B cell (primary cell): ENCODE results near the gene KSR2. TPM values are rescaled to one million over a fixed set of nuclear protein-coding genes. Genes with fewer than 3 reads are reported as not detected.

Experiments
- ATAC-seq: fragments of 200-7000 bp; cut with Tn5 transposase; one replicate; pipeline ENCODE4 v1.10.0; 2021; ENCODE audit warnings: low read depth, mild to moderate bottlenecking, moderate number of reproducible peaks, moderate library complexity
- CTCF ChIA-PET: fragments of 350-600 bp; sonication (Branson Sonifier 250); formaldehyde crosslinking; loops from one replicate; lab custom pipeline; 2021; ENCODE audit warnings: antibody characterized with exemption, inconsistent platforms; lab: Charles Lee
- POLR2A ChIA-PET: fragments of 350-600 bp; sonication (Branson Sonifier 250); formaldehyde crosslinking; loops from one replicate; lab custom pipeline; 2021; ENCODE audit warnings: antibody characterized with exemption; lab: Charles Lee
- DNase-seq: peaks from one replicate; pipeline ENCODE4 v3.0.0; 2013
- H2AFZ ChIP-seq: 2 replicates; pipeline ENCODE4 v1.6.1; 2012; ENCODE audit warnings: mild to moderate bottlenecking, low read depth, low read length; ENCODE audit not compliant: insufficient read depth, poor library complexity, severe bottlenecking
- H3K27ac ChIP-seq, 2 donors: 1 replicate in 1 of 2; 2 replicates in 1 of 2; pipeline ENCODE4 v1.5.1; 2012 to 2013; ENCODE audit warnings: low read length in 2 of 2, mild to moderate bottlenecking in 2 of 2, moderate library complexity in 1 of 2
- H3K27me3 ChIP-seq, 4 experiments: fragments of 200-600 bp in 1 of 4; sonication (generic) in 1 of 4; replicated peaks in 1 of 4; 1 replicate in 2 of 4; 2 replicates in 2 of 4; pipeline versions ENCODE4 v1.6.1 to v1.7.0; 2013 to 2016; ENCODE audit warnings: low read length in 3 of 4, mild to moderate bottlenecking in 2 of 4, mixed read lengths in 1 of 4, moderate library complexity in 1 of 4; ENCODE audit not compliant: insufficient read depth in 4 of 4, control insufficient read depth in 3 of 4; ENCODE audit errors: control extremely low read depth in 1 of 4
- H3K36me3 ChIP-seq, 2 experiments: replicated peaks in 1 of 2; 1 replicate in 1 of 2; 2 replicates in 1 of 2; pipeline versions ENCODE4 v1.6.1 to v1.7.1; 2013; ENCODE audit warnings: low read length in 1 of 2; ENCODE audit not compliant: insufficient read depth in 2 of 2, control insufficient read depth in 1 of 2; ENCODE audit errors: control extremely low read depth in 1 of 2, extremely low read depth in 1 of 2
- H3K4me1 ChIP-seq, 2 donors: fragments of 200-600 bp in 1 of 2; sonication (generic) in 1 of 2; 1 replicate in 1 of 2; 2 replicates in 1 of 2; pipeline versions ENCODE4 v1.5.1 to v1.6.1; 2013 to 2017; ENCODE audit warnings: low read length in 2 of 2; ENCODE audit not compliant: control insufficient read depth in 2 of 2, insufficient read depth in 2 of 2
- H3K4me2 ChIP-seq: replicated peaks from 2 replicates; pipeline ENCODE3; 2012; ENCODE audit warnings: mild to moderate bottlenecking, low read depth, low read length; ENCODE audit not compliant: poor library complexity, severe bottlenecking
- H3K4me3 ChIP-seq, 5 experiments: fragments of 200-600 bp in 1 of 5; sonication (generic) in 1 of 5; 1 replicate in 3 of 5; 2 replicates in 2 of 5; pipeline versions ENCODE4 v1.5.1 to v1.7.0; 2011 to 2016; ENCODE audit warnings: low read length in 4 of 5, mild to moderate bottlenecking in 4 of 5, low read depth in 2 of 5, control low read depth in 1 of 5, moderate library complexity in 1 of 5; ENCODE audit not compliant: insufficient read depth in 1 of 5; ENCODE audit errors: control extremely low read depth in 1 of 5, extremely low read depth in 1 of 5
- H3K79me2 ChIP-seq: fragments of 200-600 bp; sonication (generic); one replicate; pipeline ENCODE4 v1.6.0; 2016; ENCODE audit warnings: low read length; ENCODE audit not compliant: control insufficient read depth, insufficient read depth
- H3K9ac ChIP-seq: fragments of 200-600 bp; sonication (generic); 2 replicates; pipeline ENCODE4 v1.6.1; 2017; ENCODE audit warnings: mild to moderate bottlenecking, low read length, moderate library complexity
- H3K9me3 ChIP-seq, 3 donors: one replicate each; pipeline versions ENCODE4 v1.6.1 to v1.7.1; 2013; ENCODE audit warnings: low read length in 2 of 3; ENCODE audit not compliant: control insufficient read depth in 2 of 3, insufficient read depth in 1 of 3; ENCODE audit errors: control extremely low read depth in 1 of 3
- H4K20me1 ChIP-seq: 2 replicates; pipeline ENCODE4 v1.6.0; 2012; ENCODE audit warnings: mild to moderate bottlenecking, low read length; ENCODE audit not compliant: insufficient read depth, control insufficient read depth, poor library complexity, severe bottlenecking
- H3K27ac Mint-ChIP-seq: one replicate; pipeline ENCODE4 v1.8.0; 2021; ENCODE audit warnings: mixed read lengths
- H3K27me3 Mint-ChIP-seq: one replicate; pipeline ENCODE4 v1.8.0; 2021; ENCODE audit warnings: mixed read lengths
- H3K4me1 Mint-ChIP-seq: one replicate; pipeline ENCODE4 v1.8.0; 2021; ENCODE audit warnings: mixed read lengths
- H3K4me3 Mint-ChIP-seq: one replicate; pipeline ENCODE4 v1.8.0; 2021; ENCODE audit warnings: mixed read lengths
- H3K9me3 Mint-ChIP-seq: one replicate; pipeline ENCODE4 v1.8.0; 2022; ENCODE audit warnings: mixed read lengths; ENCODE audit not compliant: insufficient read depth
- EZH2 ChIP-seq: IDR thresholded peaks from 2 replicates; pipeline ENCODE4 v1.6.1; 2012; ENCODE audit warnings: borderline replicate concordance, low read depth, mild to moderate bottlenecking, moderate library complexity, low read length; ENCODE audit not compliant: insufficient read depth, poor library complexity, severe bottlenecking
- WGBS: methylation state at CpG from one replicate; pipeline ENCODE4 v1.1.5; 2013; ENCODE audit warnings: missing lambda C conversion rate; ENCODE audit not compliant: insufficient coverage; 5-methylcytosine and 5-hydroxymethylcytosine counted together
- intact Hi-C: fragments of 100-400 bp; cut with micrococcal nuclease; formaldehyde crosslinking; loops from one replicate; pipeline ENCODE4 v1.10.0; 2022
- polyA plus RNA-seq: library from polyadenylated mRNA; depleted of rRNA; stranded (reverse); fragments of >200 nt; gene quantifications from 2 replicates; pipeline ENCODE4 v1.2.3, GENCODE V29; 2012
- total RNA-seq, 2 donors: library from RNA; stranded (reverse); fragments of 120-200 nt in 1 of 2; gene quantifications; 1 replicate in 1 of 2; 2 replicates in 1 of 2; pipeline versions ENCODE4 v1.2.3 to v1.2.4, GENCODE V29; 2013 to 2022
- TF ChIP-seq, protein P1 (sequence below): fragments of 200-600 bp; IDR thresholded peaks from one replicate; pipeline ENCODE4 v1.8.0; 2022; ENCODE audit warnings: antibody characterized with exemption, mild to moderate bottlenecking

Gene KSR2
- total and polyA plus RNA-seq, 2 donors (not counting 1 experiment from before 2014, with no cell fraction given), result not detected

DNA sequence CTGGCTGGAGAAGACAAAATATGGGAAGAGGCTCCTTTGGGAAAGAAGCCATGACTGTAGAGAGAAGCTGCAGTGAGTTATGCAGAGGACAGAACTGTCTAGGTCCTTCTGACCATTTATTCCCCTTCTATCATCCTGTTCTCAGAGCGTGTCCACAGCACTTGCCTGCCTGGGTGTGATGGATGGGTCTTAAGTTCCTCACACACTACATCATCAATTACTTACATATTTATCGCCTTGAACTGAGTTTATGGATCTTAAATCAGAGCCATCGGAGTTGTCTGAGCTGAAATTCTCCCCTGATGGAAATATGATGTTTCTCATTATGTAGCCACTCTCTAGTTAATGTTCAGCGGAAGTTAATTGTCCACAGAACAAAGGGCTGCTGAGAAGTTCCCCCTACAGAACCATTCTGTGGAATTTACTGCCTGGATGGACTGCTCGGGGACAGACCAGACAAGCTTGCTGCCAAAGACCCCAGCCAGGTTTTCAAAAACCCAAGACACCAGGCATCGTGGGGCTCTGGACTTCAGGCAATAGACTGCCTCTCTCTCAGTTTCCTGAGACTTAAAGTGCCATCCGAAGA lies 374.9 kb downstream of the KSR2 start:
- no peak overlapping the region for H3K27ac Mint-ChIP-seq
- intact Hi-C loops, result no loop called here
- no peak overlapping the region for H3K4me3 Mint-ChIP-seq
- ChIA-PET CTCF (no interaction called here), POLR2A (no interaction called here)
- no peak for DNase-seq
- Histone ChIP-seq H3K79me2 (no peaks in the 10 kb centered on the region), H3K27ac (no peak overlapping the region), H3K4me3 (no peak overlapping the region), H3K36me3 (no peaks in the 10 kb centered on the region), H3K9ac (no peak overlapping the region), H3K9me3 (peaks cover 0 to 5% (median 2%) of the 10 kb centered on the region in 3 donors), H3K27me3 (no peaks in the 10 kb centered on the region), H3K4me2 (no peak overlapping the region), H3K4me1 (no peaks in the 10 kb centered on the region), H4K20me1 (no peaks in the 10 kb centered on the region), H2AFZ (no peak overlapping the region)
- TF ChIP-seq EZH2, result no peak
- TF ChIP-seq, protein P1, sequence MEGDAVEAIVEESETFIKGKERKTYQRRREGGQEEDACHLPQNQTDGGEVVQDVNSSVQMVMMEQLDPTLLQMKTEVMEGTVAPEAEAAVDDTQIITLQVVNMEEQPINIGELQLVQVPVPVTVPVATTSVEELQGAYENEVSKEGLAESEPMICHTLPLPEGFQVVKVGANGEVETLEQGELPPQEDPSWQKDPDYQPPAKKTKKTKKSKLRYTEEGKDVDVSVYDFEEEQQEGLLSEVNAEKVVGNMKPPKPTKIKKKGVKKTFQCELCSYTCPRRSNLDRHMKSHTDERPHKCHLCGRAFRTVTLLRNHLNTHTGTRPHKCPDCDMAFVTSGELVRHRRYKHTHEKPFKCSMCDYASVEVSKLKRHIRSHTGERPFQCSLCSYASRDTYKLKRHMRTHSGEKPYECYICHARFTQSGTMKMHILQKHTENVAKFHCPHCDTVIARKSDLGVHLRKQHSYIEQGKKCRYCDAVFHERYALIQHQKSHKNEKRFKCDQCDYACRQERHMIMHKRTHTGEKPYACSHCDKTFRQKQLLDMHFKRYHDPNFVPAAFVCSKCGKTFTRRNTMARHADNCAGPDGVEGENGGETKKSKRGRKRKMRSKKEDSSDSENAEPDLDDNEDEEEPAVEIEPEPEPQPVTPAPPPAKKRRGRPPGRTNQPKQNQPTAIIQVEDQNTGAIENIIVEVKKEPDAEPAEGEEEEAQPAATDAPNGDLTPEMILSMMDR, result no peak
- no peak for ATAC-seq
- H3K4me1 Mint-ChIP-seq, result no peaks in the 10 kb centered on the region
- H3K9me3 Mint-ChIP-seq, result peaks cover 3% of the 10 kb centered on the region
- WGBS, result 57% methylated on average over 3 of the region's 7 CpGs
- peaks cover 9% of the 10 kb centered on the region for H3K27me3 Mint-ChIP-seq

- CTCF ChIA-PET, result no interaction called here
- Histone ChIP-seq H3K36me3 (no peaks in the 10 kb centered on the region), H3K27me3 (no peaks in the 10 kb centered on the region), H3K4me3 (no peak overlapping the region), H2AFZ (no peak overlapping the region), H3K27ac (no peak overlapping the region), H3K9me3 (peaks cover 0 to 5% (median 2%) of the 10 kb centered on the region in 3 donors), H4K20me1 (no peaks in the 10 kb centered on the region), H3K4me1 (no peaks in the 10 kb centered on the region), H3K79me2 (no peaks in the 10 kb centered on the region), H3K4me2 (no peak overlapping the region), H3K9ac (no peak overlapping the region)
- Mint-ChIP-seq H3K9me3 (peaks cover 3% of the 10 kb centered on the region), H3K27me3 (peaks cover 6% of the 10 kb centered on the region), H3K27ac (no peak overlapping the region), H3K4me3 (no peak overlapping the region), H3K4me1 (no peaks in the 10 kb centered on the region)
- DNase-seq, result no peak
- no peak for TF ChIP-seq EZH2
- TF ChIP-seq, protein P1, result no peak
- POLR2A ChIA-PET, result no interaction called here
- intact Hi-C loops, result no loop called here
- 53% methylated on average over 3 of the region's 9 CpGs for WGBS
- no peak for ATAC-seq
These were observed 376.0 kb downstream of the KSR2 start for GRCh38 chr12:117592588-117593305.
